ENCODE results near the gene ZKSCAN5. TPM values are rescaled to one million over a fixed set of nuclear protein-coding genes. Genes with fewer than 3 reads are reported as not detected.

The ZKSCAN5 gene
- total RNA-seq, 1 experiment from 2014 or later: 13.2 TPM

GRCh38 chr7:99493823-99494222, 10.6 kb upstream of the ZKSCAN5 start:
- H3K9me3 ChIP-seq (ENCODE audit: insufficient read depth, low read depth): peaks cover 18% of the 10 kb centered on the region
- H3F3A ChIP-seq (ENCODE audit: insufficient read depth, low read depth): peaks cover 15% of the 10 kb centered on the region; the same call in 1 of the 2 replicates
- peaks cover 37% of the 10 kb centered on the region for H3K79me2 ChIP-seq (ENCODE audit: low read depth)
- H3K4me2 ChIP-seq: no peak overlapping the region
- H3K4me1 ChIP-seq (replicated peaks; ENCODE audit: insufficient read depth): peaks cover 14% of the 10 kb centered on the region
- H2AFZ ChIP-seq: no peak overlapping the region
- TF ChIP-seq CTCF (conservative IDR thresholded peaks at IDR 0.05) (no peak), EZH2 (IDR thresholded peaks at IDR 0.05; ENCODE audit: low read depth) (no peak)
- BruUV-seq (replicated peaks): no TSS peak
- intact Hi-C loops (cut with micrococcal nuclease; ENCODE audit: unreplicated experiment): no loop called here
- POLR2A ChIA-PET (ENCODE audit: unreplicated experiment): no interaction called here
- H3K27me3 ChIP-seq (ENCODE audit: insufficient read depth, low read depth): no peaks in the 10 kb centered on the region
- H3K36me3 ChIP-seq (ENCODE audit: low read depth): peaks cover 30% of the 10 kb centered on the region
- no peaks in the 10 kb centered on the region for H3K9me2 ChIP-seq (ENCODE audit: insufficient read depth)
- H4K20me1 ChIP-seq (ENCODE audit: insufficient read depth): peaks cover 14% of the 10 kb centered on the region
- H3K27ac ChIP-seq: no peak overlapping the region
- DNase-seq: no peak
- no peak overlapping the region; the same call in 1 of the 2 replicates for H3K4me3 ChIP-seq
- CTCF ChIA-PET: interaction anchor here (0.7 kb wide), 1 partner anchor 281 kb away, joined by 3 read pairs; no protein-coding TSS in a partner anchor

GRCh38 chr7:99497766-99498545, 6.5 kb upstream of the ZKSCAN5 start:
- Histone ChIP-seq H3K9me3 (ENCODE audit: insufficient read depth, low read depth) (peaks cover 15% of the 10 kb centered on the region), H3K4me2 (peak overlapping the region; percentile 100), H3K9me2 (ENCODE audit: insufficient read depth) (no peaks in the 10 kb centered on the region), H3K79me2 (ENCODE audit: low read depth) (peaks cover 57% of the 10 kb centered on the region), H4K20me1 (ENCODE audit: insufficient read depth) (peaks cover 14% of the 10 kb centered on the region), H3K4me3 (peak overlapping the region; percentile 76), H3K36me3 (ENCODE audit: low read depth) (peaks cover 27% of the 10 kb centered on the region), H3K27ac (no peak overlapping the region), H3K27me3 (ENCODE audit: insufficient read depth, low read depth) (no peaks in the 10 kb centered on the region), H3F3A (ENCODE audit: insufficient read depth, low read depth) (peaks cover 15% of the 10 kb centered on the region; the same call in 1 of the 2 replicates), H2AFZ (no peak overlapping the region), H3K4me1 (replicated peaks; ENCODE audit: insufficient read depth) (peaks cover 19% of the 10 kb centered on the region)
- TF ChIP-seq CTCF (conservative IDR thresholded peaks at IDR 0.05) (no peak), EZH2 (IDR thresholded peaks at IDR 0.05; ENCODE audit: low read depth) (no peak)
- DNase-seq: no peak
- POLR2A ChIA-PET (ENCODE audit: unreplicated experiment): interaction anchor here (0.6 kb wide), 1 partner anchor 23 kb away, joined by 3 read pairs; no protein-coding TSS in a partner anchor
- CTCF ChIA-PET: no interaction called here
- no TSS peak for BruUV-seq (replicated peaks)
- intact Hi-C loops (cut with micrococcal nuclease; ENCODE audit: unreplicated experiment): no loop called here

GRCh38 chr7:99498546-99498944, 5.9 kb upstream of the ZKSCAN5 start:
- no TSS peak for BruUV-seq (replicated peaks)
- no peaks in the 10 kb centered on the region for H3K9me2 ChIP-seq (ENCODE audit: insufficient read depth)
- peaks cover 57% of the 10 kb centered on the region for H3K79me2 ChIP-seq (ENCODE audit: low read depth)
- H3K27ac ChIP-seq: no peak overlapping the region
- TF ChIP-seq EZH2 (IDR thresholded peaks at IDR 0.05; ENCODE audit: low read depth): no peak
- TF ChIP-seq CTCF (conservative IDR thresholded peaks at IDR 0.05): no peak
- intact Hi-C loops (cut with micrococcal nuclease; ENCODE audit: unreplicated experiment): no loop called here
- peaks cover 18% of the 10 kb centered on the region; the same call in 1 of the 2 replicates for H3F3A ChIP-seq (ENCODE audit: insufficient read depth, low read depth)
- no peak overlapping the region for H2AFZ ChIP-seq
- POLR2A ChIA-PET (ENCODE audit: unreplicated experiment): interaction anchor here (0.6 kb wide), 1 partner anchor 22 kb away, joined by 3 read pairs; no protein-coding TSS in a partner anchor
- no peaks in the 10 kb centered on the region for H3K27me3 ChIP-seq (ENCODE audit: insufficient read depth, low read depth)
- peaks cover 21% of the 10 kb centered on the region for H3K36me3 ChIP-seq (ENCODE audit: low read depth)
- H4K20me1 ChIP-seq (ENCODE audit: insufficient read depth): peaks cover 14% of the 10 kb centered on the region
- peak overlapping the region; percentile 100 for H3K4me2 ChIP-seq
- peaks cover 9% of the 10 kb centered on the region for H3K9me3 ChIP-seq (ENCODE audit: insufficient read depth, low read depth)
- no peak for DNase-seq
- H3K4me1 ChIP-seq (replicated peaks; ENCODE audit: insufficient read depth): peaks cover 19% of the 10 kb centered on the region
- H3K4me3 ChIP-seq: peak overlapping the region; percentile 76
- CTCF ChIA-PET: interaction anchor here (0.7 kb wide), 1 partner anchor 57 kb away, joined by 14 read pairs; no protein-coding TSS in a partner anchor
